Parathyroid adenoma (tissue), 2 donors: ENCODE measurements around the gene GDF10.

Experiments
- H2AFZ ChIP-seq: fragments of 300-600 bp; sonication (generic); one replicate; pipeline ENCODE4 v1.7.0; 2017; ENCODE audit warnings: antibody characterized with exemption, mild to moderate bottlenecking
- H3K27ac ChIP-seq: fragments of 300-600 bp; sonication (generic); one replicate; pipeline ENCODE4 v1.7.0; 2017
- H3K27me3 ChIP-seq: fragments of 300-600 bp; sonication (generic); one replicate; pipeline ENCODE4 v1.7.0; 2017; ENCODE audit warnings: low read length; ENCODE audit not compliant: control insufficient read depth, insufficient read depth
- H3K36me3 ChIP-seq: fragments of 300-600 bp; sonication (generic); one replicate; pipeline ENCODE4 v1.7.0; 2017; ENCODE audit warnings: low read length; ENCODE audit not compliant: control insufficient read depth, insufficient read depth
- H3K4me1 ChIP-seq: fragments of 300-600 bp; sonication (generic); one replicate; pipeline ENCODE4 v1.7.0; 2017; ENCODE audit warnings: control low read depth
- H3K4me2 ChIP-seq: fragments of 300-600 bp; sonication (generic); one replicate; pipeline ENCODE4 v1.7.0; 2017; ENCODE audit warnings: low read length
- H3K4me3 ChIP-seq: fragments of 300-600 bp; sonication (generic); one replicate; pipeline ENCODE4 v1.7.0; 2017; ENCODE audit warnings: low read depth, low read length
- H3K79me2 ChIP-seq: fragments of 300-600 bp; sonication (generic); one replicate; pipeline ENCODE4 v1.7.0; 2017; ENCODE audit warnings: control low read depth
- H3K9ac ChIP-seq: fragments of 300-600 bp; sonication (generic); one replicate; pipeline ENCODE4 v1.7.0; 2017; ENCODE audit warnings: mild to moderate bottlenecking
- H3K9me3 ChIP-seq: fragments of 300-600 bp; sonication (generic); one replicate; pipeline ENCODE4 v1.7.0; 2017; ENCODE audit warnings: low read length; ENCODE audit not compliant: control insufficient read depth
- CTCF ChIP-seq: fragments of 300-600 bp; sonication (generic); IDR thresholded peaks from one replicate; pipeline ENCODE4 v1.7.0; 2017; ENCODE audit warnings: antibody characterized with exemption, mild to moderate bottlenecking
- donor health status: primary hyperparathyroidism.

Gene GDF10

GRCh38 chr10:47289921-47290320 lies 10.1 kb upstream of the GDF10 start:
- Histone ChIP-seq H3K9me3 (no peaks in the 10 kb centered on the region), H3K27ac (no peak overlapping the region), H3K36me3 (no peaks in the 10 kb centered on the region), H3K27me3 (no peaks in the 10 kb centered on the region), H3K4me1 (no peaks in the 10 kb centered on the region), H3K4me2 (no peak overlapping the region), H2AFZ (no peak overlapping the region), H3K4me3 (no peak overlapping the region), H3K79me2 (no peaks in the 10 kb centered on the region), H3K9ac (no peak overlapping the region)
- no peak for TF ChIP-seq CTCF

GRCh38 chr10:47290338-47290737 lies 9.7 kb upstream of the GDF10 start:
- H3K4me1 ChIP-seq, result no peaks in the 10 kb centered on the region
- H3K27me3 ChIP-seq, result no peaks in the 10 kb centered on the region
- no peak overlapping the region for H3K27ac ChIP-seq
- H3K79me2 ChIP-seq, result no peaks in the 10 kb centered on the region
- no peak overlapping the region for H3K4me3 ChIP-seq
- no peak overlapping the region for H3K9ac ChIP-seq
- TF ChIP-seq CTCF, result no peak
- no peak overlapping the region for H3K4me2 ChIP-seq
- no peaks in the 10 kb centered on the region for H3K36me3 ChIP-seq
- H3K9me3 ChIP-seq, result no peaks in the 10 kb centered on the region
- H2AFZ ChIP-seq, result no peak overlapping the region

GRCh38 chr10:47291682-47292081 lies 8.3 kb upstream of the GDF10 start:
- TF ChIP-seq CTCF, result no peak
- Histone ChIP-seq H3K9ac (no peak overlapping the region), H3K79me2 (no peaks in the 10 kb centered on the region), H3K4me2 (no peak overlapping the region), H3K4me3 (no peak overlapping the region), H3K4me1 (no peaks in the 10 kb centered on the region), H3K27me3 (no peaks in the 10 kb centered on the region), H3K9me3 (no peaks in the 10 kb centered on the region), H2AFZ (no peak overlapping the region), H3K36me3 (no peaks in the 10 kb centered on the region), H3K27ac (no peak overlapping the region)

GRCh38 chr10:47294057-47294456 lies 5.9 kb upstream of the GDF10 start:
- no peak for TF ChIP-seq CTCF
- no peaks in the 10 kb centered on the region for H3K27me3 ChIP-seq
- no peak overlapping the region for H3K27ac ChIP-seq
- no peak overlapping the region for H3K9ac ChIP-seq
- no peak overlapping the region for H3K4me2 ChIP-seq
- H3K4me3 ChIP-seq, result no peak overlapping the region
- H3K4me1 ChIP-seq, result no peaks in the 10 kb centered on the region
- no peaks in the 10 kb centered on the region for H3K9me3 ChIP-seq
- no peaks in the 10 kb centered on the region for H3K79me2 ChIP-seq
- no peak overlapping the region for H2AFZ ChIP-seq
- H3K36me3 ChIP-seq, result no peaks in the 10 kb centered on the region

GRCh38 chr10:47294501-47294900 lies 5.5 kb upstream of the GDF10 start:
- Histone ChIP-seq H3K9ac (no peak overlapping the region), H3K9me3 (no peaks in the 10 kb centered on the region), H3K79me2 (no peaks in the 10 kb centered on the region), H3K36me3 (no peaks in the 10 kb centered on the region), H3K27me3 (no peaks in the 10 kb centered on the region), H3K4me2 (no peak overlapping the region), H3K4me1 (no peaks in the 10 kb centered on the region), H2AFZ (no peak overlapping the region), H3K4me3 (no peak overlapping the region), H3K27ac (no peak overlapping the region)
- TF ChIP-seq CTCF, result no peak
